ENCODE data around the gene PAFAH1B1.
A peak's percentile ranks its signal among the peaks of the same experiment; 100 is the strongest.
"Not testable (repeated sequence)": the region's sequence is repeated elsewhere in the genome, so short reads cannot be mapped to it uniquely, and the experiment has no call there.

Gene PAFAH1B1

GRCh38 chr17:2566056-2566455 lies 27.4 kb upstream of the PAFAH1B1 start:
- ChIA-PET CTCF (no interaction called here), POLR2A (interaction anchor here (0.7 kb wide), 1 partner anchor 1145 kb away, joined by 4 read pairs; no protein-coding TSS in a partner anchor)
- Histone ChIP-seq H3K36me3 (ENCODE audit: control insufficient read depth in 2 of 2, insufficient read depth in 1 of 2, low read length in 2 of 2) (no peaks in the 10 kb centered on the region), H3K4me3 (ENCODE audit: low read depth, low read length) (no peak overlapping the region), H3K9me3 (ENCODE audit: control insufficient read depth, insufficient read depth, low read depth, low read length) (no peaks in the 10 kb centered on the region), H3K27ac (ENCODE audit: extremely low read depth, low read depth, low read length) (no peak overlapping the region), H3K4me1 (ENCODE audit: control insufficient read depth, insufficient read depth, low read length) (no peaks in the 10 kb centered on the region)
- TF ChIP-seq ZNF214 (tag by site-specific recombination; IDR thresholded peaks at IDR 0.05; ENCODE audit: borderline replicate concordance) (no peak), ZNF138 (tag by site-specific recombination; IDR thresholded peaks at IDR 0.05; ENCODE audit: borderline replicate concordance) (no peak), ZNF140 (tag by site-specific recombination; IDR thresholded peaks at IDR 0.05) (no peak), ZNF335 (tag by site-specific recombination; conservative IDR thresholded peaks at IDR 0.05) (no peak), ZNF664 (tag by site-specific recombination; IDR thresholded peaks at IDR 0.05) (no peak), ZBTB7A (tag by site-specific recombination; IDR thresholded peaks at IDR 0.05; ENCODE audit: low read depth) (no peak), KLF1 (tag by site-specific recombination; IDR thresholded peaks at IDR 0.05) (no peak), TCF7L2 (IDR thresholded peaks at IDR 0.05; ENCODE audit: borderline replicate concordance, low read depth, low read length) (no peak), KLF16 (tag by site-specific recombination; IDR thresholded peaks at IDR 0.05) (no peak), ZNF19 (tag by site-specific recombination; IDR thresholded peaks at IDR 0.05; ENCODE audit: low read depth) (no peak), ZNF48 (tag by site-specific recombination; IDR thresholded peaks at IDR 0.05) (no peak)
- TF ChIP-seq, protein P1, sequence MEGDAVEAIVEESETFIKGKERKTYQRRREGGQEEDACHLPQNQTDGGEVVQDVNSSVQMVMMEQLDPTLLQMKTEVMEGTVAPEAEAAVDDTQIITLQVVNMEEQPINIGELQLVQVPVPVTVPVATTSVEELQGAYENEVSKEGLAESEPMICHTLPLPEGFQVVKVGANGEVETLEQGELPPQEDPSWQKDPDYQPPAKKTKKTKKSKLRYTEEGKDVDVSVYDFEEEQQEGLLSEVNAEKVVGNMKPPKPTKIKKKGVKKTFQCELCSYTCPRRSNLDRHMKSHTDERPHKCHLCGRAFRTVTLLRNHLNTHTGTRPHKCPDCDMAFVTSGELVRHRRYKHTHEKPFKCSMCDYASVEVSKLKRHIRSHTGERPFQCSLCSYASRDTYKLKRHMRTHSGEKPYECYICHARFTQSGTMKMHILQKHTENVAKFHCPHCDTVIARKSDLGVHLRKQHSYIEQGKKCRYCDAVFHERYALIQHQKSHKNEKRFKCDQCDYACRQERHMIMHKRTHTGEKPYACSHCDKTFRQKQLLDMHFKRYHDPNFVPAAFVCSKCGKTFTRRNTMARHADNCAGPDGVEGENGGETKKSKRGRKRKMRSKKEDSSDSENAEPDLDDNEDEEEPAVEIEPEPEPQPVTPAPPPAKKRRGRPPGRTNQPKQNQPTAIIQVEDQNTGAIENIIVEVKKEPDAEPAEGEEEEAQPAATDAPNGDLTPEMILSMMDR (tag by site-specific recombination; IDR thresholded peaks at IDR 0.05): no peak

GRCh38 chr17:2571523-2572303 lies 21.7 kb upstream of the PAFAH1B1 start:
- no peak overlapping the region for H3K4me3 ChIP-seq (ENCODE audit: low read depth, low read length)
- no peaks in the 10 kb centered on the region for H3K36me3 ChIP-seq (ENCODE audit: control insufficient read depth in 2 of 2, insufficient read depth in 1 of 2, low read length in 2 of 2)
- POLR2A ChIA-PET: no interaction called here
- no peaks in the 10 kb centered on the region for H3K4me1 ChIP-seq (ENCODE audit: control insufficient read depth, insufficient read depth, low read length)
- no peaks in the 10 kb centered on the region for H3K9me3 ChIP-seq (ENCODE audit: control insufficient read depth, insufficient read depth, low read depth, low read length)
- no peak overlapping the region for H3K27ac ChIP-seq (ENCODE audit: extremely low read depth, low read depth, low read length)
- TF ChIP-seq ZEB2 (tag by site-specific recombination; IDR thresholded peaks at IDR 0.05): no peak
- no peak for TF ChIP-seq ZNF423 (tag by site-specific recombination; IDR thresholded peaks at IDR 0.05)
- 0 out of 2 replicates have a peak, but pooled peaks have one; percentile 23 for TF ChIP-seq GLIS1 (tag by site-specific recombination; IDR thresholded peaks at IDR 0.05)
- TF ChIP-seq ZBTB1 (tag by site-specific recombination; IDR thresholded peaks at IDR 0.05): no peak
- TF ChIP-seq ZBTB20 (tag by site-specific recombination; IDR thresholded peaks at IDR 0.05): no peak
- TF ChIP-seq ZNF221 (tag by site-specific recombination; IDR thresholded peaks at IDR 0.05; ENCODE audit: borderline replicate concordance): no peak
- TF ChIP-seq, protein P2, sequence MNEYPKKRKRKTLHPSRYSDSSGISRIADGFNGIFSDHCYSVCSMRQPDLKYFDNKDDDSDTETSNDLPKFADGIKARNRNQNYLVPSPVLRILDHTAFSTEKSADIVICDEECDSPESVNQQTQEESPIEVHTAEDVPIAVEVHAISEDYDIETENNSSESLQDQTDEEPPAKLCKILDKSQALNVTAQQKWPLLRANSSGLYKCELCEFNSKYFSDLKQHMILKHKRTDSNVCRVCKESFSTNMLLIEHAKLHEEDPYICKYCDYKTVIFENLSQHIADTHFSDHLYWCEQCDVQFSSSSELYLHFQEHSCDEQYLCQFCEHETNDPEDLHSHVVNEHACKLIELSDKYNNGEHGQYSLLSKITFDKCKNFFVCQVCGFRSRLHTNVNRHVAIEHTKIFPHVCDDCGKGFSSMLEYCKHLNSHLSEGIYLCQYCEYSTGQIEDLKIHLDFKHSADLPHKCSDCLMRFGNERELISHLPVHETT (tag by site-specific recombination; IDR thresholded peaks at IDR 0.05): no peak
- TF ChIP-seq ZNF473 (tag by site-specific recombination; IDR thresholded peaks at IDR 0.05): no peak
- TF ChIP-seq ZNF132 (tag by site-specific recombination; IDR thresholded peaks at IDR 0.05; ENCODE audit: borderline replicate concordance): no peak
- TF ChIP-seq ZNF121 (tag by site-specific recombination; IDR thresholded peaks at IDR 0.05): peak; percentile 96
- CTCF ChIA-PET: no interaction called here

DNA sequence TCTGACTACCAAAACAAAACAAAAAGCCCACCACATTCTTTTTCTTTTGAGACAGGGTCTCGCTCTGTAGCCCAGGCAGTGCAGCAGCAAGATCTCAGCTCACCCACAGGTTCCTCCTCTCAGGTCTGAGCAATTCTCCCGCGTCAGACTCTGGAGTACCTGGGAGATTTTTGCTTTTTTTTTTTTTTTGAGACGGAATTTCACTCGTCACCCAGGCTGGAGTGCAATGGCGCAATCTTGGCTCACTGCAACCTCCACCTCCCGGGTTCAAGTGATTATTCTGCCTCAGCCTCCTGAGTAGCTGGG lies 21.2 kb upstream of the PAFAH1B1 start:
- H3K9me3 ChIP-seq (ENCODE audit: control insufficient read depth, insufficient read depth, low read depth, low read length); H3K36me3 ChIP-seq (ENCODE audit: control insufficient read depth in 2 of 2, insufficient read depth in 1 of 2, low read length in 2 of 2); CTCF ChIA-PET; H3K27ac ChIP-seq (ENCODE audit: extremely low read depth, low read depth, low read length); H3K4me1 ChIP-seq (ENCODE audit: control insufficient read depth, insufficient read depth, low read length); H3K4me3 ChIP-seq (ENCODE audit: low read depth, low read length): not testable (repeated sequence)
- POLR2A ChIA-PET: interaction anchor here (0.7 kb wide), 1 partner anchor 16 kb away, joined by 5 read pairs; no protein-coding TSS in a partner anchor

Data from HEK293 (cell line).